CD4-positive, alpha-beta T cell treated with Interleukin-15 for 4 hours (primary cell): Measurements from ENCODE around the gene P2RX4.
"Not testable (repeated sequence)": the region's sequence is repeated elsewhere in the genome, so short reads cannot be mapped to it uniquely, and the experiment has no call there.

Experiments used
- DNase-seq: peaks from one replicate; pipeline ENCODE4 v3.0.0-alpha.2; 2020; ENCODE audit warnings: low spot score

P2RX4 gene

GRCh38 chr12:121278169-121279070 is 68.5 kb downstream of the P2RX4 start:
- no peak for DNase-seq

GRCh38 chr12:121279071-121279375 is 69.1 kb downstream of the P2RX4 start:
- no peak for DNase-seq

DNA sequence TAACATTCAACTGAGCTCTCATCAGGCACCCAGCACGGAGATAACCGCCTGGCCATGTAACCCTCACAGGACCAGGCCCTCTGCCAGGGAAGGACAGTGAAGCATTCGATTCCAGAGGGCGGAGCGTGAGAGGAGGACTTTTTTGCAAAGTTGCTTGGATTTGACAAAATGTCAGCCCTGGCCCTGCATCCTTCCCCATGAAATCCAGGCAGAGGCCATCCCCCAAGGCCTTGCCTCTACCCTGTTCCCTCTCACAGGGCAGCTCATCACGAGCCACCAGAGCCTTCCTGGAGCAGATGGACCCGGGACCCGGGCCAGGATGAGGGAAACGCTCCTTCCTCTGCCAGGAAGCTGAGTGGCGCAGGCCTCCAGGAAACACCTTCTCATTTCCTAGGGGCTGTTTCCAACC is 69.6 kb downstream of the P2RX4 start:
- DNase-seq: no peak

GRCh38 chr12:121280531-121280930 is 70.6 kb downstream of the P2RX4 start:
- DNase-seq: not testable (repeated sequence)

DNA sequence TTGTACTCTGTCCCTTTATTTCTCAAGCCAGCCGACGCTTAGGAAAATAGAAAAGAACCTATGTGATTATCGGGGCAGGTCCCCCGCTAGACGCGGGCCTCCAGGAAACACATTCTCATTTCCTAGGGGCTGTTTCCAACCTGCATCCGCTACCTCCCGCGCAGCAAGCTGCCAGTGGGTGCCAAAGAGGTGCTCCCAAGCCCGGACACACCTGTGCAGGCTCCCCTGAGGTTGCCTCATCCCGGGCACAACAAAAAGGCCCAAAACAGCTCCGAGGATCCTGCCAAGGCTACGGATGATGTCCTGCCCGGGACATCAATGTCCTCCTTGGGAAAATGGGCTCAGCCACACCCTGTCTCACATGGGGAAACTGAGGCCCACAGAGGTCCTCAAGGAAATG is 71.2 kb downstream of the P2RX4 start:
- not testable (repeated sequence) for DNase-seq

- DNase-seq: no peak
Observed at GRCh38 chr12:121282072-121282742, 72.3 kb downstream of the P2RX4 start.

GRCh38 chr12:121282910-121283309 is 73.0 kb downstream of the P2RX4 start:
- not testable (repeated sequence) for DNase-seq

- no peak for DNase-seq
Observed at GRCh38 chr12:121283388-121283787, 73.5 kb downstream of the P2RX4 start.
